Measurements from ENCODE around the gene LASP1NB.

The LASP1NB gene

GRCh38 chr17:38903404-38903803, 22.0 kb upstream of the LASP1NB start:
- H3K4me3 Mint-ChIP-seq: no peak overlapping the region
- no peak overlapping the region for H3K27ac Mint-ChIP-seq (ENCODE audit: unreplicated experiment)
- H3K4me1 Mint-ChIP-seq: peaks cover 22% of the 10 kb centered on the region
- H3K36me3 Mint-ChIP-seq (ENCODE audit: low read depth): peaks cover 3% of the 10 kb centered on the region
- no peaks in the 10 kb centered on the region for H3K9me3 Mint-ChIP-seq
- no peak for TF ChIP-seq CTCF (conservative IDR thresholded peaks at IDR 0.05)
- H3K27me3 Mint-ChIP-seq (ENCODE audit: low read depth): no peaks in the 10 kb centered on the region
- no peak for DNase-seq (ENCODE audit: low read depth, low spot score)

- Mint-ChIP-seq H3K36me3 (ENCODE audit: low read depth) (peaks cover 3% of the 10 kb centered on the region), H3K27me3 (ENCODE audit: low read depth) (no peaks in the 10 kb centered on the region), H3K4me1 (peaks cover 10% of the 10 kb centered on the region), H3K27ac (ENCODE audit: unreplicated experiment) (no peak overlapping the region), H3K9me3 (no peaks in the 10 kb centered on the region), H3K4me3 (no peak overlapping the region)
- no peak for TF ChIP-seq CTCF (conservative IDR thresholded peaks at IDR 0.05)
- no peak for DNase-seq (ENCODE audit: low read depth, low spot score)
These were observed 20.5 kb upstream of the LASP1NB start for GRCh38 chr17:38904892-38905291.

DNA sequence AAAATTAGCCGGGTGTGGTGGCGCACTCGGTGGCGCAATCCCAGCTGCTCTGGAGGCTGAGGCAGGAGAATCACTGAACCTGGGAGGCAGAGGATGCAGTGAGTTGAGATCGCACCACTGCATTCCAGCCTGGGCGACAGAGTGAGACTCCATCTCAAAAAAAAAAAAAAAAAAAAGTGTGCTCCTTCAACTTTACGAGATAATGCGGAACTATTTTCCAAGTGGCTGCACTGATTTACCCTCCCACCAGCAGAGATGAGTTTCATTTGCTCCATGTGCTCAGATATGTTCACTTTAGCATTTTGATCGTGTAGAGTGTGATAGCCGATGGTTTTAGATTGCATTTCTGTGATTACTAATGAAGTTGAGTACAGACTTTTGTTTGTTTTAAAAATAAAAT, 20.0 kb upstream of the LASP1NB start:
- H3K4me1 Mint-ChIP-seq: peaks cover 10% of the 10 kb centered on the region
- no peak overlapping the region for H3K4me3 Mint-ChIP-seq
- H3K27ac Mint-ChIP-seq (ENCODE audit: unreplicated experiment): no peak overlapping the region
- no peaks in the 10 kb centered on the region for H3K9me3 Mint-ChIP-seq
- H3K36me3 Mint-ChIP-seq (ENCODE audit: low read depth): peaks cover 3% of the 10 kb centered on the region
- H3K27me3 Mint-ChIP-seq (ENCODE audit: low read depth): no peaks in the 10 kb centered on the region
- TF ChIP-seq CTCF (conservative IDR thresholded peaks at IDR 0.05): no peak
- DNase-seq (ENCODE audit: low read depth, low spot score): no peak

DNA sequence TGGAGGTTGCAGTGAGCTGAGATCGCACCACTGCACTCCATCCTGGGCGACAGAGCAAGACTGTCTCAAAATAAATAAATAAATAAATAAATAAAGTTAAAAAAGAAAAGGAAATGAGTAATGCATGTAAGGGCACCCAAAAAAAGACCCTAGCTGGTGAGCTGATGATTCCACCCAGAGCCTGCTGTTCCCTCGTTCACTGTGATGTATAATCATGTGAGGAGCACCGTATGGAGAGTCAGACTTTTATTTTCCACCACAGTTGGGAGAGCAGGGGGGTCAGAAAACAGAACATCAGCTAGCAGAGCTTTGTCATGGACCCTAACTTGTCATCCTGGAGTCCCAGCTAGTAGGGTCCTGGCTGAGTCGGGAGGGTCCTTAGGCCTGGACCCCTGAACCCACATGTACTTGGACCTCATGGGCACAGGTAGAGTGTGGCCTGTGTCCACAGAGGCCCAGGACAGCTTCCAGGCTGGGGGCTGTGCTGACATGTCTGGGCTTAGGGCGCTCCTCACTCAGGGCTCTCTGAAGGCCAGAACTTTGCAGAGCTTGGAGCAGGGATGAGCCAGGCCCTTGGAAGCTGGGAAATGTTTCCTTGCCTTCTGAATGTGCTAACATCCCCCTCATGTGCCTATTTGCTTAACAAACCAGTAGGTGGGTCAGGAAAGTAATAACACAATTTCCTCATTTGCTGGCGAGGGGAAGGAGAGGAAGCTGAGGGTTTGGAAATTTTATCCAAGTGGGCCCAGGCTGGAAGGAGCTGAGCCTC, 18.8 kb upstream of the LASP1NB start:
- Mint-ChIP-seq H3K27me3 (ENCODE audit: low read depth) (no peaks in the 10 kb centered on the region), H3K4me3 (no peak overlapping the region), H3K9me3 (no peaks in the 10 kb centered on the region), H3K4me1 (no peaks in the 10 kb centered on the region), H3K27ac (ENCODE audit: unreplicated experiment) (no peak overlapping the region), H3K36me3 (ENCODE audit: low read depth) (peaks cover 3% of the 10 kb centered on the region)
- DNase-seq (ENCODE audit: low read depth, low spot score): no peak
- no peak for TF ChIP-seq CTCF (conservative IDR thresholded peaks at IDR 0.05)

- no peak overlapping the region for H3K27ac Mint-ChIP-seq (ENCODE audit: unreplicated experiment)
- DNase-seq (ENCODE audit: low read depth, low spot score): no peak
- H3K27me3 Mint-ChIP-seq (ENCODE audit: low read depth): no peaks in the 10 kb centered on the region
- no peak overlapping the region for H3K4me3 Mint-ChIP-seq
- H3K4me1 Mint-ChIP-seq: no peaks in the 10 kb centered on the region
- no peak for TF ChIP-seq CTCF (conservative IDR thresholded peaks at IDR 0.05)
- peaks cover 3% of the 10 kb centered on the region for H3K36me3 Mint-ChIP-seq (ENCODE audit: low read depth)
- H3K9me3 Mint-ChIP-seq: no peaks in the 10 kb centered on the region
These were observed 17.3 kb upstream of the LASP1NB start for GRCh38 chr17:38907930-38908675.
